ENCODE measurements around the gene MFSD8. TPM values are rescaled to one million over a fixed set of nuclear protein-coding genes. Genes with fewer than 3 reads are reported as not detected.
"Not testable (repeated sequence)": the region's sequence is repeated elsewhere in the genome, so short reads cannot be mapped to it uniquely, and the experiment has no call there.

MFSD8 gene
- total RNA-seq, 1 experiment from 2014 or later, result 23.6 TPM

- Histone ChIP-seq H3K36me3 (peaks cover 14% of the 10 kb centered on the region), H3K4me3 (no peak overlapping the region), H3K9me3 (replicated peaks) (no peaks in the 10 kb centered on the region), H3K27ac (no peak overlapping the region), H3K27me3 (replicated peaks) (no peaks in the 10 kb centered on the region), H3K4me1 (replicated peaks) (no peaks in the 10 kb centered on the region)
- DNase-seq (ENCODE audit: low read depth in 1 of 2, low spot score in 2 of 2), result no peak
Observed at GRCh38 chr4:127916512-127916911, 48.5 kb downstream of the MFSD8 start.

- no peaks in the 10 kb centered on the region for H3K9me3 ChIP-seq (replicated peaks)
- H3K36me3 ChIP-seq, result no peaks in the 10 kb centered on the region; the same call in 1 of the 2 replicates
- no peak overlapping the region for H3K27ac ChIP-seq
- no peak for DNase-seq (ENCODE audit: low read depth in 1 of 2, low spot score in 2 of 2)
- no peaks in the 10 kb centered on the region for H3K27me3 ChIP-seq (replicated peaks)
- no peak overlapping the region for H3K4me3 ChIP-seq
- H3K4me1 ChIP-seq (replicated peaks), result no peaks in the 10 kb centered on the region
Observed at GRCh38 chr4:127905029-127905428, 59.9 kb downstream of the MFSD8 start.

- H3K4me3 ChIP-seq; H3K27me3 ChIP-seq (replicated peaks); H3K27ac ChIP-seq; H3K4me1 ChIP-seq (replicated peaks); DNase-seq (ENCODE audit: low read depth in 1 of 2, low spot score in 2 of 2); H3K9me3 ChIP-seq (replicated peaks): not testable (repeated sequence)
- H3K36me3 ChIP-seq, result peaks cover 43% of the 10 kb centered on the region
Observed at GRCh38 chr4:127899682-127900081, 65.3 kb downstream of the MFSD8 start.

GRCh38 chr4:127896528-127896927 lies 68.4 kb downstream of the MFSD8 start:
- Histone ChIP-seq H3K27me3 (replicated peaks) (no peaks in the 10 kb centered on the region), H3K4me3 (no peak overlapping the region), H3K4me1 (replicated peaks) (no peaks in the 10 kb centered on the region), H3K27ac (no peak overlapping the region), H3K9me3 (replicated peaks) (no peaks in the 10 kb centered on the region), H3K36me3 (peaks cover 72% of the 10 kb centered on the region)
- no peak for DNase-seq (ENCODE audit: low read depth in 1 of 2, low spot score in 2 of 2)

GRCh38 chr4:127896069-127896468 lies 68.9 kb downstream of the MFSD8 start:
- H3K27me3 ChIP-seq (replicated peaks), result no peaks in the 10 kb centered on the region

GRCh38 chr4:127889903-127890302 lies 75.1 kb downstream of the MFSD8 start:
- H3K27ac ChIP-seq, result no peak overlapping the region

More at GRCh38 chr4:127896069-127896468, 68.9 kb downstream of the MFSD8 start:
- H3K9me3 ChIP-seq (replicated peaks), result no peaks in the 10 kb centered on the region
- no peaks in the 10 kb centered on the region for H3K4me1 ChIP-seq (replicated peaks)
- peaks cover 73% of the 10 kb centered on the region for H3K36me3 ChIP-seq
- no peak overlapping the region for H3K4me3 ChIP-seq
- no peak for DNase-seq (ENCODE audit: low read depth in 1 of 2, low spot score in 2 of 2)
- no peak overlapping the region for H3K27ac ChIP-seq

GRCh38 chr4:127888559-127888958 lies 76.4 kb downstream of the MFSD8 start:
- Histone ChIP-seq H3K9me3 (replicated peaks) (no peaks in the 10 kb centered on the region), H3K27ac (no peak overlapping the region), H3K4me1 (replicated peaks) (no peaks in the 10 kb centered on the region), H3K36me3 (peaks cover 80% of the 10 kb centered on the region), H3K4me3 (no peak overlapping the region), H3K27me3 (replicated peaks) (no peaks in the 10 kb centered on the region)
- DNase-seq (ENCODE audit: low read depth in 1 of 2, low spot score in 2 of 2), result no peak

More at GRCh38 chr4:127889903-127890302, 75.1 kb downstream of the MFSD8 start:
- Histone ChIP-seq H3K4me3 (no peak overlapping the region), H3K36me3 (peaks cover 80% of the 10 kb centered on the region), H3K9me3 (replicated peaks) (no peaks in the 10 kb centered on the region), H3K4me1 (replicated peaks) (no peaks in the 10 kb centered on the region), H3K27me3 (replicated peaks) (no peaks in the 10 kb centered on the region)
- DNase-seq (ENCODE audit: low read depth in 1 of 2, low spot score in 2 of 2), result no peak

GRCh38 chr4:127881563-127881864 lies 83.5 kb downstream of the MFSD8 start:
- H3K4me3 ChIP-seq, result peak overlapping the region; percentile 79
- H3K9me3 ChIP-seq (replicated peaks), result no peaks in the 10 kb centered on the region
- H3K27me3 ChIP-seq (replicated peaks), result no peaks in the 10 kb centered on the region
- H3K4me1 ChIP-seq (replicated peaks), result peaks cover 6% of the 10 kb centered on the region; the same call in 1 of the 2 replicates
- peaks cover 52% of the 10 kb centered on the region for H3K36me3 ChIP-seq
- H3K27ac ChIP-seq, result peak overlapping the region; percentile 98
- DNase-seq (ENCODE audit: low read depth in 1 of 2, low spot score in 2 of 2), result no peak

- H3K9me3 ChIP-seq (replicated peaks), result no peaks in the 10 kb centered on the region
- peak within 1 kb of the TSS; percentile 98 for H3K27ac ChIP-seq
- H3K36me3 ChIP-seq, result peaks cover 47% of the 10 kb centered on the region
- H3K4me3 ChIP-seq, result peak within 1 kb of the TSS; percentile 79
- H3K27me3 ChIP-seq (replicated peaks), result no peaks in the 10 kb centered on the region
- peaks cover 10% of the 10 kb centered on the region; the same call in 1 of the 2 replicates for H3K4me1 ChIP-seq (replicated peaks)
- peak; percentile 92 to 98 for DNase-seq (ENCODE audit: low read depth in 1 of 2, low spot score in 2 of 2)
Observed at GRCh38 chr4:127880763-127881562, 84.0 kb downstream of the MFSD8 start, which contains the start of gene PLK4. Gene PLK4, plus strand, starts transcription at chr4:127880893. Its CDS starts 242 bp downstream, at chr4:127881135.

- Histone ChIP-seq H3K36me3 (peaks cover under 1% of the 10 kb centered on the region), H3K4me3 (no peak overlapping the region), H3K4me1 (replicated peaks) (peaks cover 11% of the 10 kb centered on the region), H3K9me3 (replicated peaks) (no peaks in the 10 kb centered on the region), H3K27ac (no peak overlapping the region), H3K27me3 (replicated peaks) (no peaks in the 10 kb centered on the region)
- no peak for DNase-seq (ENCODE audit: low read depth in 1 of 2, low spot score in 2 of 2)
Observed at GRCh38 chr4:127875791-127876190, 89.2 kb downstream of the MFSD8 start.

- H3K4me3 ChIP-seq, result no peak overlapping the region
- no peak overlapping the region for H3K27ac ChIP-seq
- peaks cover 17% of the 10 kb centered on the region for H3K4me1 ChIP-seq (replicated peaks)
- no peaks in the 10 kb centered on the region; the same call in 1 of the 2 replicates for H3K36me3 ChIP-seq
- DNase-seq (ENCODE audit: low read depth in 1 of 2, low spot score in 2 of 2), result peak in 1 of 2 experiments; percentile 45
- no peaks in the 10 kb centered on the region for H3K9me3 ChIP-seq (replicated peaks)
- H3K27me3 ChIP-seq (replicated peaks), result no peaks in the 10 kb centered on the region
Observed at GRCh38 chr4:127870688-127871087, 94.3 kb downstream of the MFSD8 start.

GRCh38 chr4:127870281-127870680 lies 94.7 kb downstream of the MFSD8 start:
- Histone ChIP-seq H3K27me3 (replicated peaks) (no peaks in the 10 kb centered on the region), H3K9me3 (replicated peaks) (no peaks in the 10 kb centered on the region), H3K27ac (no peak overlapping the region), H3K4me3 (no peak overlapping the region), H3K36me3 (no peaks in the 10 kb centered on the region; the same call in 1 of the 2 replicates), H3K4me1 (replicated peaks) (peaks cover 17% of the 10 kb centered on the region)
- no peak for DNase-seq (ENCODE audit: low read depth in 1 of 2, low spot score in 2 of 2)

GRCh38 chr4:127868196-127868595 lies 96.8 kb downstream of the MFSD8 start:
- no peak for DNase-seq (ENCODE audit: low read depth in 1 of 2, low spot score in 2 of 2)
- no peaks in the 10 kb centered on the region for H3K9me3 ChIP-seq (replicated peaks)
- H3K36me3 ChIP-seq, result no peaks in the 10 kb centered on the region
- no peaks in the 10 kb centered on the region for H3K27me3 ChIP-seq (replicated peaks)
- H3K27ac ChIP-seq, result no peak overlapping the region
- peaks cover 17% of the 10 kb centered on the region for H3K4me1 ChIP-seq (replicated peaks)
- H3K4me3 ChIP-seq, result no peak overlapping the region
